HCT116 (cell line): ENCODE data around the gene CTNND2. TPM values are rescaled to one million over a fixed set of nuclear protein-coding genes. Genes with fewer than 3 reads are reported as not detected.

Source experiments
- ATAC-seq: fragments of 200-7000 bp; cut with Tn5 transposase; 2 replicates; pipeline ENCODE4 v1.9.1; 2020; ENCODE audit warnings: mild to moderate bottlenecking, moderate library complexity
- BruUV-seq: library from RNA; stranded (reverse); fragments of 400-500 nt; replicated peaks from 2 replicates; lab custom pipeline; 2021; lab: Mats Ljungman, UMichigan
- CTCF ChIA-PET: fragments of 300-600 bp; sonication (Branson Sonifier 250); formaldehyde crosslinking; loops from one replicate; lab custom pipeline; 2021; ENCODE audit warnings: antibody characterized with exemption; lab: Charles Lee
- POLR2A ChIA-PET: fragments of 300-600, 350-600 bp; sonication (Branson Sonifier 250); formaldehyde crosslinking; loops from one replicate; lab custom pipeline; 2021; ENCODE audit warnings: antibody characterized with exemption; lab: Charles Lee
- RAD21 ChIA-PET, 2 experiments: fragments of 300-600 bp; sonication (Branson Sonifier 250); formaldehyde crosslinking; loops; one replicate each; lab custom pipeline; 2023; ENCODE audit warnings: low total read pairs in 2 of 2; ENCODE audit not compliant: uncharacterized antibody in 2 of 2, unreplicated experiment in 2 of 2, low non-redundant PET in 1 of 2; lab: Charles Lee
- DNase-seq: peaks from one replicate; pipeline ENCODE4 v3.0.0-alpha.2; 2010; ENCODE audit warnings: low read depth, low spot score
- H2AFZ ChIP-seq: fragments of 200-600 bp; shearing (Covaris generic), sonication (generic); 2 replicates; pipeline ENCODE4 v1.6.1; 2017; ENCODE audit warnings: low read depth, mixed run types, mixed read lengths, antibody characterized with exemption, low read length; ENCODE audit not compliant: poor library complexity, severe bottlenecking
- H3K27ac ChIP-seq: 2 replicates; pipeline ENCODE4 v1.5.1; 2012; ENCODE audit warnings: low read depth, low read length
- H3K27me3 ChIP-seq: fragments of 200-600 bp; sonication (generic); 2 replicates; pipeline ENCODE4 v1.6.1; 2016; ENCODE audit warnings: mixed run types, low read length, mixed read lengths; ENCODE audit not compliant: insufficient read depth
- H3K36me3 ChIP-seq, 2 experiments: fragments of 200-500 bp in 1 of 2; fragments of 200-600 bp in 1 of 2; sonication (Bioruptor generic) in 1 of 2; sonication (generic) in 1 of 2; 2 replicates each; pipeline versions ENCODE4 v1.5.1 to v1.6.1; 2014 to 2016; ENCODE audit warnings: low read length in 2 of 2, inconsistent platforms in 1 of 2, mixed read lengths in 1 of 2, mixed run types in 1 of 2; ENCODE audit not compliant: insufficient read depth in 2 of 2, control insufficient read depth in 1 of 2
- H3K4me1 ChIP-seq, 2 experiments: fragments of 200-600 bp in 1 of 2; sonication (generic) in 1 of 2; 2 replicates each; pipeline versions ENCODE4 v1.5.1 to v1.6.1; 2012 to 2017; ENCODE audit warnings: low read length in 2 of 2, inconsistent platforms in 1 of 2, mild to moderate bottlenecking in 1 of 2, mixed read lengths in 1 of 2, mixed run types in 1 of 2, moderate library complexity in 1 of 2; ENCODE audit not compliant: insufficient read depth in 2 of 2, control insufficient read depth in 1 of 2
- H3K4me2 ChIP-seq: fragments of 200-600 bp; sonication (generic); 2 replicates; pipeline ENCODE4 v1.6.1; 2017; ENCODE audit warnings: mixed run types, low read length, mixed read lengths
- H3K4me3 ChIP-seq, 2 experiments: fragments of 200-600 bp in 1 of 2; sonication (generic) in 1 of 2; replicated peaks in 1 of 2; 2 replicates each; pipeline ENCODE4 v1.5.1; 2011 to 2016; ENCODE audit warnings: low read length in 2 of 2, control low read depth in 1 of 2, low read depth in 1 of 2, mild to moderate bottlenecking in 1 of 2, mixed read lengths in 1 of 2, mixed run types in 1 of 2
- H3K79me2 ChIP-seq: fragments of 200-600 bp; sonication (generic); 2 replicates; pipeline ENCODE4 v1.6.1; 2017; ENCODE audit warnings: mild to moderate bottlenecking, mixed run types, low read length, moderate library complexity, mixed read lengths; ENCODE audit not compliant: insufficient read depth
- H3K9ac ChIP-seq: fragments of 200-600 bp; sonication (generic); 2 replicates; pipeline ENCODE4 v1.6.1; 2016; ENCODE audit warnings: low read length, mixed read lengths
- H3K9me2 ChIP-seq: fragments of 200-600 bp; sonication (generic), shearing (Covaris generic); 2 replicates; pipeline ENCODE4 v1.6.1; 2017; ENCODE audit warnings: mixed run types, mild to moderate bottlenecking, moderate library complexity; ENCODE audit not compliant: insufficient read depth
- H3K9me3 ChIP-seq, 2 experiments: fragments of 200-500 bp in 1 of 2; fragments of 200-600 bp in 1 of 2; sonication (Bioruptor generic) in 1 of 2; sonication (generic) in 1 of 2; 2 replicates each; pipeline ENCODE4 v1.6.1; 2014 to 2017; ENCODE audit warnings: low read length in 2 of 2, mixed read lengths in 2 of 2, inconsistent platforms in 1 of 2, low read depth in 1 of 2, mild to moderate bottlenecking in 1 of 2, mixed run types in 1 of 2, moderate library complexity in 1 of 2; ENCODE audit not compliant: control insufficient read depth in 1 of 2, insufficient read depth in 1 of 2
- H4K20me1 ChIP-seq: fragments of 200-600 bp; sonication (generic), shearing (Covaris generic); 2 replicates; pipeline ENCODE4 v1.6.1; 2017; ENCODE audit warnings: mixed run types, mild to moderate bottlenecking, moderate library complexity; ENCODE audit not compliant: insufficient read depth
- EGR1 ChIP-seq: IDR thresholded peaks from 2 replicates; pipeline ENCODE4 v1.6.1; 2012; ENCODE audit warnings: low read depth
- ELF1 ChIP-seq: IDR thresholded peaks from 2 replicates; pipeline ENCODE4 v1.6.1; 2012; ENCODE audit warnings: low read depth, borderline replicate concordance
- EZH2 ChIP-seq: fragments of 200-600 bp; sonication (generic); IDR thresholded peaks from 2 replicates; pipeline ENCODE4 v1.6.1; 2017; ENCODE audit warnings: antibody characterized with exemption, mixed run types
- EZH2phosphoT487 ChIP-seq: fragments of 200-600 bp; IDR thresholded peaks from 2 replicates; pipeline ENCODE4 v1.6.1; 2018; ENCODE audit warnings: antibody characterized with exemption, borderline replicate concordance
- FOSL1 ChIP-seq: IDR thresholded peaks from 2 replicates; pipeline ENCODE4 v1.6.1; 2012; ENCODE audit warnings: low read depth
- POLR2A ChIP-seq: IDR thresholded peaks from 2 replicates; pipeline ENCODE4 v1.7.0; 2011; ENCODE audit warnings: borderline replicate concordance; ENCODE audit not compliant: insufficient read depth, insufficient read length; ENCODE audit errors: extremely low read depth
- POLR2AphosphoS5 ChIP-seq: IDR thresholded peaks from 2 replicates; pipeline ENCODE4 v1.6.1; 2011; ENCODE audit warnings: mild to moderate bottlenecking, low read depth, low read length, moderate library complexity
- SP1 ChIP-seq: IDR thresholded peaks from 2 replicates; pipeline ENCODE4 v1.6.1; 2012; ENCODE audit warnings: low read depth
- SRF ChIP-seq: IDR thresholded peaks from 2 replicates; pipeline ENCODE4 v1.6.1; 2012; ENCODE audit warnings: low read depth
- TCF7L2 ChIP-seq: IDR thresholded peaks from 2 replicates; pipeline ENCODE4 v1.7.0; 2011; ENCODE audit warnings: borderline replicate concordance, inconsistent platforms; ENCODE audit not compliant: insufficient read depth, insufficient read length; ENCODE audit errors: extremely low read depth
- ZFX ChIP-seq: fragments of 450-650 bp; IDR thresholded peaks from 2 replicates; pipeline ENCODE4 v1.6.1; 2017
- ZNF274 ChIP-seq: fragments of 200-500 bp; sonication (Bioruptor generic); IDR thresholded peaks from 2 replicates; pipeline ENCODE4 v1.6.1; 2014; ENCODE audit warnings: mild to moderate bottlenecking, low read depth, low read length, inconsistent platforms
- intact Hi-C: fragments of 100-400 bp; cut with micrococcal nuclease; formaldehyde crosslinking; loops from 2 replicates; pipeline ENCODE4 v1.10.0; 2022
- total RNA-seq: library from RNA; stranded (reverse); gene quantifications from one replicate; pipeline ENCODE4 v1.2.1, GENCODE V29; 2021; ENCODE audit not compliant: unreplicated experiment
- TF ChIP-seq, protein P1 (sequence below): IDR thresholded peaks from 2 replicates; pipeline ENCODE4 v1.6.1; 2012
- TF ChIP-seq, protein P2 (sequence below), 3 experiments: fragments of 200-600 bp in 1 of 3; sonication (generic) in 1 of 3; IDR thresholded peaks in 2 of 3; conservative IDR thresholded peaks in 1 of 3; 2 replicates each; pipeline ENCODE4 v1.5.1; 2012 to 2017; ENCODE audit warnings: low read depth in 2 of 3, low read length in 2 of 3, antibody characterized with exemption in 1 of 3, borderline replicate concordance in 1 of 3, control low read depth in 1 of 3, mild to moderate bottlenecking in 1 of 3, mixed read lengths in 1 of 3, mixed run types in 1 of 3, moderate library complexity in 1 of 3; ENCODE audit not compliant: insufficient read depth in 1 of 3
- TF ChIP-seq, protein P3 (sequence below): IDR thresholded peaks from 2 replicates; pipeline ENCODE4 v1.6.1; 2012

The CTNND2 gene
- total RNA-seq, 1 experiment from 2014 or later, result not detected

DNA sequence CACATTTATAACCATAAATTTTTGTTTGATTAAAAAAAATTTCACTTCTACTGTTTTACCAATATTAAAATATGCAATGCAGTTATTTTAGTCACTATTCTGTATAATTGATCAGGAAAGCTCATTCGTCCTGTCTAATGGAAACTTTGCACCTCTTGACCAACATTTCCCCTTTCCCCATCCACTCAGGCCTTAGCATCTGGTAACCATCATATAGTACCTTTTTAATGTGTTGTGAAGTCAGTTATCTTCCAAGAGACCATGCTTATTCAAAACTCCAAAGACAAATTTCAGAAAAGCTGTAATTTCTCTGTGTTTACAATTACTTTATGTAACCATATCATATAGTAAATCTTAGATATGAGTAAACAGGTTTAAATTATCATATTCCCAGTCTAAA lies 145.9 kb downstream of the CTNND2 start:
- ChIA-PET CTCF (no interaction called here), POLR2A (no interaction called here), RAD21 (no interaction called here)
- H3K79me2 ChIP-seq, result no peaks in the 10 kb centered on the region
- no peak overlapping the region for H3K27ac ChIP-seq
- peaks cover 10 to 17% of the 10 kb centered on the region in 2 experiments; a peak in 2 of 4 replicates for H3K9me3 ChIP-seq
- no peaks in the 10 kb centered on the region for H4K20me1 ChIP-seq
- no peaks in the 10 kb centered on the region for H3K36me3 ChIP-seq
- no peak overlapping the region for H3K9ac ChIP-seq
- no peaks in the 10 kb centered on the region for H3K4me1 ChIP-seq
- H3K4me2 ChIP-seq, result no peak overlapping the region
- no peaks in the 10 kb centered on the region for H3K27me3 ChIP-seq
- DNase-seq (no peak), ATAC-seq (no peak)
- no peak for TF ChIP-seq EZH2
- TF ChIP-seq ZFX, result no peak
- no peak for TF ChIP-seq EGR1
- TF ChIP-seq, protein P1, sequence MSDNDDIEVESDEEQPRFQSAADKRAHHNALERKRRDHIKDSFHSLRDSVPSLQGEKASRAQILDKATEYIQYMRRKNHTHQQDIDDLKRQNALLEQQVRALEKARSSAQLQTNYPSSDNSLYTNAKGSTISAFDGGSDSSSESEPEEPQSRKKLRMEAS, result no peak
- no peak for TF ChIP-seq ZNF274
- TF ChIP-seq, protein P2, sequence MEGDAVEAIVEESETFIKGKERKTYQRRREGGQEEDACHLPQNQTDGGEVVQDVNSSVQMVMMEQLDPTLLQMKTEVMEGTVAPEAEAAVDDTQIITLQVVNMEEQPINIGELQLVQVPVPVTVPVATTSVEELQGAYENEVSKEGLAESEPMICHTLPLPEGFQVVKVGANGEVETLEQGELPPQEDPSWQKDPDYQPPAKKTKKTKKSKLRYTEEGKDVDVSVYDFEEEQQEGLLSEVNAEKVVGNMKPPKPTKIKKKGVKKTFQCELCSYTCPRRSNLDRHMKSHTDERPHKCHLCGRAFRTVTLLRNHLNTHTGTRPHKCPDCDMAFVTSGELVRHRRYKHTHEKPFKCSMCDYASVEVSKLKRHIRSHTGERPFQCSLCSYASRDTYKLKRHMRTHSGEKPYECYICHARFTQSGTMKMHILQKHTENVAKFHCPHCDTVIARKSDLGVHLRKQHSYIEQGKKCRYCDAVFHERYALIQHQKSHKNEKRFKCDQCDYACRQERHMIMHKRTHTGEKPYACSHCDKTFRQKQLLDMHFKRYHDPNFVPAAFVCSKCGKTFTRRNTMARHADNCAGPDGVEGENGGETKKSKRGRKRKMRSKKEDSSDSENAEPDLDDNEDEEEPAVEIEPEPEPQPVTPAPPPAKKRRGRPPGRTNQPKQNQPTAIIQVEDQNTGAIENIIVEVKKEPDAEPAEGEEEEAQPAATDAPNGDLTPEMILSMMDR (IDR thresholded peaks at IDR 0.05 in 2 of 3, conservative IDR thresholded peaks at IDR 0.05 in 1 of 3; ENCODE audit: borderline replicate concordance in 1 of 3, insufficient read depth in 1 of 3, low read depth in 2 of 3, low read length in 2 of 3), result no peak
- no peak for TF ChIP-seq POLR2AphosphoS5
- TF ChIP-seq POLR2A, result no peak
- no peak for TF ChIP-seq ELF1
- TF ChIP-seq, protein P3, sequence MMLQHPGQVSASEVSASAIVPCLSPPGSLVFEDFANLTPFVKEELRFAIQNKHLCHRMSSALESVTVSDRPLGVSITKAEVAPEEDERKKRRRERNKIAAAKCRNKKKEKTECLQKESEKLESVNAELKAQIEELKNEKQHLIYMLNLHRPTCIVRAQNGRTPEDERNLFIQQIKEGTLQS, result no peak
- TF ChIP-seq SRF, result no peak
- no peak for TF ChIP-seq TCF7L2
- no peak for TF ChIP-seq FOSL1
- no peak for TF ChIP-seq EZH2phosphoT487
- no peak for TF ChIP-seq SP1
- no TSS peak for BruUV-seq
- H3K4me3 ChIP-seq, result no peak overlapping the region
- intact Hi-C loops, result no loop called here
- no peak overlapping the region for H2AFZ ChIP-seq
- H3K9me2 ChIP-seq, result no peaks in the 10 kb centered on the region
